HepG2 (cell line): Measurements from ENCODE around the gene MAP2K2. TPM values are rescaled to one million over a fixed set of nuclear protein-coding genes. Genes with fewer than 3 reads are reported as not detected.
A peak's percentile ranks its signal among the peaks of the same experiment; 100 is the strongest.

Experiments used
- AHR ChIP-seq: IDR thresholded peaks from 2 replicates; pipeline ENCODE4 v1.6.1; 2018; ENCODE audit warnings: missing genetic modification reagents, missing compliant biosample characterization
- CENPBD1 ChIP-seq: sonication (generic); formaldehyde crosslinking; IDR thresholded peaks from 2 replicates; pipeline ENCODE4 v1.8.0; 2022; ENCODE audit warnings: missing genetic modification reagents, low read depth, mild to moderate bottlenecking, borderline replicate concordance
- DNMT3B ChIP-seq: conservative IDR thresholded peaks from 2 replicates; pipeline ENCODE4 v1.6.1; 2016; ENCODE audit warnings: missing biosample characterization, control low read depth
- EED ChIP-seq: sonication (generic); formaldehyde crosslinking; IDR thresholded peaks from 2 replicates; pipeline ENCODE4 v1.5.0; 2020; ENCODE audit warnings: mild to moderate bottlenecking, missing genetic modification reagents
- ELF3 ChIP-seq: IDR thresholded peaks from 2 replicates; pipeline ENCODE4 v1.6.1; 2016; ENCODE audit warnings: missing genetic modification reagents, missing compliant biosample characterization
- MBNL3 ChIP-seq: fragments of 250-450 bp; sonication (Bioruptor Pico); conservative IDR thresholded peaks from 2 replicates; pipeline ENCODE4 v1.8.0; 2022; ENCODE audit warnings: mild to moderate bottlenecking, inconsistent platforms
- NR2F6 ChIP-seq, 2 experiments: IDR thresholded peaks; 2 replicates each; pipeline ENCODE4 v1.6.1; 2016; ENCODE audit warnings: antibody characterized with exemption in 1 of 2, mild to moderate bottlenecking in 1 of 2
- PHF8 ChIP-seq: sonication (generic); formaldehyde crosslinking; IDR thresholded peaks from 2 replicates; pipeline ENCODE4 v1.5.0; 2020; ENCODE audit warnings: missing genetic modification reagents
- RBM39 ChIP-seq: fragments of 200-400 bp; formaldehyde crosslinking; IDR thresholded peaks from one replicate; pipeline ENCODE4 v1.6.1; 2018; ENCODE audit warnings: antibody characterized with exemption, mild to moderate bottlenecking, low read depth, low read length; ENCODE audit not compliant: poor library complexity, severe bottlenecking
- RORA ChIP-seq: sonication (generic); formaldehyde crosslinking; IDR thresholded peaks from 2 replicates; pipeline ENCODE4 v1.5.0; 2020; ENCODE audit warnings: mild to moderate bottlenecking, missing genetic modification reagents, moderate library complexity
- SOX5 ChIP-seq: IDR thresholded peaks from 2 replicates; pipeline ENCODE4 v1.6.1; 2016; ENCODE audit warnings: borderline replicate concordance
- SP2 ChIP-seq: sonication (generic); formaldehyde crosslinking; IDR thresholded peaks from 2 replicates; pipeline ENCODE4 v1.5.1; 2020; ENCODE audit warnings: mild to moderate bottlenecking, missing genetic modification reagents
- TRIM22 ChIP-seq: fragments of 450-650 bp; IDR thresholded peaks from 2 replicates; pipeline ENCODE4 v1.6.1; 2017
- ZBTB42 ChIP-seq: sonication (generic); formaldehyde crosslinking; IDR thresholded peaks from 2 replicates; pipeline ENCODE4 v1.5.0; 2020; ENCODE audit warnings: mild to moderate bottlenecking, missing genetic modification reagents
- ZFP62 ChIP-seq: sonication (generic); formaldehyde crosslinking; IDR thresholded peaks from 2 replicates; pipeline ENCODE4 v1.4.0; 2020; ENCODE audit warnings: missing genetic modification reagents
- ZNF143 ChIP-seq: sonication (generic); formaldehyde crosslinking; IDR thresholded peaks from 2 replicates; pipeline ENCODE4 v1.4.0; 2020; ENCODE audit warnings: missing genetic modification reagents
- ZNF607 ChIP-seq: sonication (generic); formaldehyde crosslinking; IDR thresholded peaks from 2 replicates; pipeline ENCODE4 v1.5.1; 2020; ENCODE audit warnings: missing genetic modification reagents, mild to moderate bottlenecking, borderline replicate concordance
- ZNF772 ChIP-seq: sonication (generic); formaldehyde crosslinking; IDR thresholded peaks from 2 replicates; pipeline ENCODE4 v1.5.0; 2020; ENCODE audit warnings: mild to moderate bottlenecking, missing genetic modification reagents
- ZNF790 ChIP-seq: sonication (generic); formaldehyde crosslinking; IDR thresholded peaks from 2 replicates; pipeline ENCODE4 v1.8.0; 2022; ENCODE audit warnings: missing genetic modification reagents, mild to moderate bottlenecking, borderline replicate concordance
- polyA plus RNA-seq, 8 experiments: library from polyadenylated mRNA; depleted of rRNA in 3 of 8; stranded (reverse) in 7 of 8; unstranded in 1 of 8; fragments of >200 nt; fragmentation: Illumina TruSeq in 4 of 8; extraction: Trizol in 4 of 8; gene quantifications; 2 replicates each; pipeline versions ENCODE4 v1.2.1 to v1.2.3, GENCODE V29; 2011 to 2016; ENCODE audit warnings: low read depth in 4 of 8, missing spikeins in 1 of 8, mixed read lengths in 1 of 8; ENCODE audit not compliant: insufficient read depth in 1 of 8
- total RNA-seq, 5 experiments: library from RNA; depleted of rRNA; stranded (reverse); fragments of >200 nt; fragmentation: Illumina TruSeq; extraction: Trizol; gene quantifications; 2 replicates each; pipeline ENCODE4 v1.2.3, GENCODE V29; 2016; ENCODE audit warnings: low read depth in 1 of 5
- TF ChIP-seq, protein P1 (sequence below): sonication (generic); formaldehyde crosslinking; IDR thresholded peaks from 2 replicates; pipeline ENCODE4 v1.5.0; 2020; ENCODE audit warnings: missing genetic modification reagents, mild to moderate bottlenecking, borderline replicate concordance
- TF ChIP-seq, protein P2 (sequence below): sonication (generic); formaldehyde crosslinking; IDR thresholded peaks from 2 replicates; pipeline ENCODE4 v1.4.0; 2020; ENCODE audit warnings: missing genetic modification reagents

MAP2K2 gene
- total and polyA plus RNA-seq, 2 of the 13 experiments (the other 11 are each of a cell fraction or from before 2014, with no cell fraction given) = 70.3 to 80.9 TPM

DNA sequence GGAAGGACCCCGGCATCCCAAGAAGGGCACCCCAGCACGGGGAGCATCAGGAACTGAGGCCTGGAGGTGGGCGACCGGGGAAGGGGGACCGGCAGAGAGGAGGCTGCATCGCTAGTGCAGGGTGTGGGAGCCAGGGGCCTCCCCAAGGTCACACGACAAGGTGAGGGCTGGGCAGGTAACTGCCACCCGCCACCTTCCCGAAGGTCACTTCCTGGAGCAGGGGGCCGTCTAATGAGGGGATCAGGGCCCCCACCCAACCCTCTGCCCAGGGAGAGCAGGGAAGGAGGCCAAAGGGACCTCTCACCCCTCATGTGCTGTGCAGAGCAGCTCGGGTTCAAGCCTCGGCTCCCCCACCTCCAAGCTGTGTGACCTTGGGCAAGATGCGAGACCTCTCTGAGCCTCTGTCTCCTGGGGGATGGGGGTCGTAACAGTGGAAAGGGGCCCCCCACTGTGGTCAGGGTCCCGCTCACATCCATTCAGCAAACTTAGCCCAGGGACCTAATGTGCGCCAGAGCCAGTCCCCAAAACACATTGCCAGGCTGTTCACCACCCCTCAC is 63.2 kb downstream of the MAP2K2 start (continued):
- TF ChIP-seq, protein P1, sequence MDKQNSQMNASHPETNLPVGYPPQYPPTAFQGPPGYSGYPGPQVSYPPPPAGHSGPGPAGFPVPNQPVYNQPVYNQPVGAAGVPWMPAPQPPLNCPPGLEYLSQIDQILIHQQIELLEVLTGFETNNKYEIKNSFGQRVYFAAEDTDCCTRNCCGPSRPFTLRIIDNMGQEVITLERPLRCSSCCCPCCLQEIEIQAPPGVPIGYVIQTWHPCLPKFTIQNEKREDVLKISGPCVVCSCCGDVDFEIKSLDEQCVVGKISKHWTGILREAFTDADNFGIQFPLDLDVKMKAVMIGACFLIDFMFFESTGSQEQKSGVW = no peak
- TF ChIP-seq ZNF772 (CRISPR knock-in tag) (0 out of 2 replicates have a peak, but pooled peaks have one; percentile 52), EED (CRISPR knock-in tag) (0 out of 2 replicates have a peak, but pooled peaks have one; percentile 38), ELF3 (CRISPR knock-in tag) (no peak), AHR (CRISPR knock-in tag) (no peak), ZNF607 (CRISPR knock-in tag) (no peak), CENPBD1 (no peak), NR2F6 (IDR thresholded peaks at IDR 0.05) (no peak), NR2F6 (CRISPR knock-in tag; IDR thresholded peaks at IDR 0.05) (0 out of 2 replicates have a peak, but pooled peaks have one; percentile 26), PHF8 (no peak), SP2 (CRISPR knock-in tag) (no peak; the same call in 1 of the 2 replicates), ZBTB42 (CRISPR knock-in tag) (no peak), RORA (CRISPR knock-in tag) (no peak), TRIM22 (no peak), MBNL3 (CRISPR knock-in tag) (no peak), ZNF143 (CRISPR knock-in tag) (peak; percentile 41; the same call in 1 of the 2 replicates), ZFP62 (CRISPR knock-in tag) (no peak), SOX5 (CRISPR knock-in tag) (no peak), RBM39 (no peak), DNMT3B (CRISPR knock-in tag) (no peak), ZNF790 (no peak)
- TF ChIP-seq, protein P2, sequence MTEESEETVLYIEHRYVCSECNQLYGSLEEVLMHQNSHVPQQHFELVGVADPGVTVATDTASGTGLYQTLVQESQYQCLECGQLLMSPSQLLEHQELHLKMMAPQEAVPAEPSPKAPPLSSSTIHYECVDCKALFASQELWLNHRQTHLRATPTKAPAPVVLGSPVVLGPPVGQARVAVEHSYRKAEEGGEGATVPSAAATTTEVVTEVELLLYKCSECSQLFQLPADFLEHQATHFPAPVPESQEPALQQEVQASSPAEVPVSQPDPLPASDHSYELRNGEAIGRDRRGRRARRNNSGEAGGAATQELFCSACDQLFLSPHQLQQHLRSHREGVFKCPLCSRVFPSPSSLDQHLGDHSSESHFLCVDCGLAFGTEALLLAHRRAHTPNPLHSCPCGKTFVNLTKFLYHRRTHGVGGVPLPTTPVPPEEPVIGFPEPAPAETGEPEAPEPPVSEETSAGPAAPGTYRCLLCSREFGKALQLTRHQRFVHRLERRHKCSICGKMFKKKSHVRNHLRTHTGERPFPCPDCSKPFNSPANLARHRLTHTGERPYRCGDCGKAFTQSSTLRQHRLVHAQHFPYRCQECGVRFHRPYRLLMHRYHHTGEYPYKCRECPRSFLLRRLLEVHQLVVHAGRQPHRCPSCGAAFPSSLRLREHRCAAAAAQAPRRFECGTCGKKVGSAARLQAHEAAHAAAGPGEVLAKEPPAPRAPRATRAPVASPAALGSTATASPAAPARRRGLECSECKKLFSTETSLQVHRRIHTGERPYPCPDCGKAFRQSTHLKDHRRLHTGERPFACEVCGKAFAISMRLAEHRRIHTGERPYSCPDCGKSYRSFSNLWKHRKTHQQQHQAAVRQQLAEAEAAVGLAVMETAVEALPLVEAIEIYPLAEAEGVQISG (CRISPR knock-in tag) = no peak; the same call in 1 of the 2 replicates
